HTERT RPE-1 (cell line): Measurements from ENCODE around the gene AOX1.
"Not testable (repeated sequence)": the region's sequence is repeated elsewhere in the genome, so short reads cannot be mapped to it uniquely, and the experiment has no call there.

Experiments used
- in situ Hi-C: fragments of 300-500 bp; cut with MboI; formaldehyde crosslinking; loops from 4 replicates; pipeline ENCODE4 v1.14.3; 2020; ENCODE audit warnings: low sequenced_read_pairs

Gene AOX1

DNA sequence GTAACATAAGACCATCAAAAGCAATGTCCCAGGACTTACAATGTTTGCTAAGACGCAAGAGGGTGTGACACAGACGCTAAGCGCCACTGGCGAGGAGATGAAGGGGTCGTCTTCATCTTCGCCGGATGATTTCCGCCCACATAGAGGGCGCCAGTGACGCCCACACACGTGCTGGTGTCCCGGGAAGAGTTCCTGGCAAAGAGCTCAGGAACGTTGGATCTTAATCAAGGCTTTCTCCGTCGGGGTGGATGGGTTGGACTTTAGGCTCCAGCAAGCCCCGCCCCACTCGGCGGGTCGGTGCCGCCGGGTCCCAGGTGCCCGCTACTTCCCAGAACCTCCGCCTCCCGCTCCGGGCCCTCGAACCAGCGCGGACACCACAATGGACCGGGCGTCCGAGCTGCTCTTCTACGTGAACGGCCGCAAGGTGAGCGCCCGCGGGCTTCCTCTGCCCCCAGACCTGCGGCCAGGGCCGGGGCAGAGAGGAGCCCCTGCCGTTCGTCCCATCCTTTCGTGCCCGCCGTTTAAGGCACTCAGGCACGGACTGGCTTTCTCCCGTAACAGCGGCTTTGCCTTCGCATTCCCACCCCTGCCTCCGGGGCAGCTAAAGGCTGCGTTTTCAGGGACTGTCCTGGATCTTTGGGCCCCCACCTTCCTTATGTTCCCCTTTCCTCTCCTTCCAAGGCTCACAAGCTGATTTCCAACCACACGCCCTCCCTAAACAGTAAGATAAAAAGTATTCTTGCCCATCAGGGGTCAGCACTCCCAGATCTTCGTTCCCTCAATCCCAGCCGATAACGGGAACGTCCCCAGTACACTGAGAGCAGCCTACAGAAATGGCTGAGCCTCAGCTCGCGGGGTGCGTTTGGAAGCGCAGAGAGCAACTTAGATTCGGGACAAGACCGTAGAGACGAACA is at the start of gene AOX1:
Gene AOX1 (plus strand): TSS at position 285 of the 914 bp plus-strand sequence. CDS start 95 bp downstream, at position 380.
- in situ Hi-C loops: loop anchor here (25.0 kb wide), 1 partner anchor 126 kb away; no protein-coding TSS in a partner anchor

DNA sequence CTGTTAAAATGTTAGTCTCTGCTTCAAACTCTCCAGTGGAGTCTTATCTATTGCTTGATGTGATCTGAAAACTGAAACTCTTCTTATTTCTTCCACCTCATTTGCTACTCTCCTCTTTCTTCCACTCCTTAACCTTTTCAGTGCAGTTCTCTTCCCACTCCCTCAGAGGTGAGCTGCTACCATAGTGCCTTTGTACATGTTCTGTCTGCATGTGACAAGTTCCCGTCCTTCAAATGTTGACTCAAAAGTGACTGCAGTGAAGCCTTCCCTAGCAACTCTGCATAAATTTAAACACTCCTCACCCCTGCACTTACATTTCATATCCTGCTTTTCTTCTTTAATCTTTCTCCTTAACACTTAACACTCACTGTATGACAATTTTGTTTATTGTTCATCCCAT is 47.7 kb upstream of the AOX1 start:
- in situ Hi-C loops: no loop called here

- in situ Hi-C loops: no loop called here
Observed at GRCh38 chr2:200540793-200541192, 45.0 kb upstream of the AOX1 start.

DNA sequence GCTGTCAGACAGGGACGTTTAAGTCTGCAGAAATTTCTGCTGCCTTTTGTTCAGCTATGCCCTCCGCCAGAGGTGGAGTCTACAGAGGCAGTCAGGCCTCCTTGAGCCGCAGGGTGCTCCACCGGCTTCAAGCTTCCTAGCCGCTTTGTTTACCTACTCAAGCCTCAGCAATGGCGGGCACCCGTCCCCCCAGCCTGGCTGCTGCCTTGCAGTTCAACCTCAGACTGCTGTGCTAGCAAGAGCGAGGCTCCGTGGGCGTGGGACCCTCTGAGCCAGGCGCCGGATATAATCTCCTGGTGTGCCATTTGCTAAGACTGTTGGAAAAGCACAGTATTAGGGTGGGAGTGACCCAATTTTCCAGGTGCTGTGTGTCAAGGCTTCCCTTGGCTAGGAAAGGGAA is 19.2 kb upstream of the AOX1 start:
- in situ Hi-C loops: not testable (repeated sequence)

DNA sequence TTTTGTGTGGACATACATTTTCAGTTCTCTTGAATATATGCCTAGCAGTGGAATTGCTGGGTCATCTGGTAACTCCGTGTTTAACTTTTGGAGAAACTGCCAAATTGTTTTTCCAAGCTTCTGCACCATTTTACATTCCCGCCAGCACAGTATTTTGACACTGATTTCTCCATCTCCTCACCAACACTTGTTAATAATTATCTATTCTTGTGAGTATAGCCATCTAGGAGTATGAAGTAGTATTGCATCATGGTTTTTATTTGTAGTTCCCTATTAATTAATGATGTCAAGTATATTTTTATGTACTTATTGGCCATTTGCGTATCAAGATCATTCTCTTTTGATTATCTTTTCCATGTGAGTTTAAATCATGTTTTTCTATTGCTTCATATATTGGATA is 17.9 kb upstream of the AOX1 start:
- in situ Hi-C loops: no loop called here

- in situ Hi-C loops: loop anchor here (25.0 kb wide), 1 partner anchor 136 kb away; no protein-coding TSS in a partner anchor
Observed at GRCh38 chr2:200575957-200576356, 9.9 kb upstream of the AOX1 start.

- in situ Hi-C loops: loop anchor here (25.0 kb wide), 1 partner anchor 135 kb away; no protein-coding TSS in a partner anchor
Observed at GRCh38 chr2:200577027-200577426, 8.8 kb upstream of the AOX1 start.

GRCh38 chr2:200578778-200579177 is 7.0 kb upstream of the AOX1 start:
- in situ Hi-C loops: loop anchor here (25.0 kb wide), 1 partner anchor 134 kb away; no protein-coding TSS in a partner anchor

- in situ Hi-C loops: loop anchor here (25.0 kb wide), 1 partner anchor 128 kb away; no protein-coding TSS in a partner anchor
Observed at GRCh38 chr2:200584639-200585038, 1.2 kb upstream of the AOX1 start.

GRCh38 chr2:200585340-200585729 is 479 bp upstream of the AOX1 start:
- in situ Hi-C loops: loop anchor here (25.0 kb wide), 1 partner anchor 127 kb away; no protein-coding TSS in a partner anchor

- in situ Hi-C loops: loop anchor here (25.0 kb wide), 1 partner anchor 126 kb away; no protein-coding TSS in a partner anchor
Observed at GRCh38 chr2:200586644-200586975, 796 bp downstream of the AOX1 start.

DNA sequence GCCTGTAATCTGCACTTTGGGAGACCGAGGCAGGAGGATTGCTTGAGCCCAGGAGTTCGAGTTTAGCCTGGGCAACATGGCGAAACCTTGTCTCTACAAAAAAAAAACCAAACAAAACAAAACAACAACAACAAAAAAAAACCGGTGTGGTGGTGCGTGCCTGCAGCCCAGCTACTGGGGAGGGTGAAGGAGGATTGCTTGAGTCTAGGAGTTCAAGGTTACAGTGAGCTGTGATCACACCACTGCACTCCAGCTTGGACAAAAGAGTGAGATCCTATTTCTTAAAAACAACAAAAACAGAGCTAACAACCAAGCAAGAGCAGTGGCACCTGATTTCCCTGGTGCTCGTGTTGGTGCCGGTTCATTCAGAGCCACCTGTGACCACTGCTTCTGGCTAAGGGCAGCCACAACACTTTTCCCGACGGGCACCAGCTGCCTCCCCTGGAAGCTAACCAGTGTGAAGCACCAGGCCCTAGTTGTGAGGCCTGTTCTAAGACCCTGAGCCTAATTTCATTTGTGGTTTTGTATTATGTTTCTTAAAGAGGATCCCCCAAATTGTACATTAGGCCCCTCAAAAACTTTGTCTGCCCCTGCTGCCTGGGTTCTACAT is 1.3 kb downstream of the AOX1 start:
- in situ Hi-C loops: loop anchor here (25.0 kb wide), 1 partner anchor 125 kb away; no protein-coding TSS in a partner anchor

DNA sequence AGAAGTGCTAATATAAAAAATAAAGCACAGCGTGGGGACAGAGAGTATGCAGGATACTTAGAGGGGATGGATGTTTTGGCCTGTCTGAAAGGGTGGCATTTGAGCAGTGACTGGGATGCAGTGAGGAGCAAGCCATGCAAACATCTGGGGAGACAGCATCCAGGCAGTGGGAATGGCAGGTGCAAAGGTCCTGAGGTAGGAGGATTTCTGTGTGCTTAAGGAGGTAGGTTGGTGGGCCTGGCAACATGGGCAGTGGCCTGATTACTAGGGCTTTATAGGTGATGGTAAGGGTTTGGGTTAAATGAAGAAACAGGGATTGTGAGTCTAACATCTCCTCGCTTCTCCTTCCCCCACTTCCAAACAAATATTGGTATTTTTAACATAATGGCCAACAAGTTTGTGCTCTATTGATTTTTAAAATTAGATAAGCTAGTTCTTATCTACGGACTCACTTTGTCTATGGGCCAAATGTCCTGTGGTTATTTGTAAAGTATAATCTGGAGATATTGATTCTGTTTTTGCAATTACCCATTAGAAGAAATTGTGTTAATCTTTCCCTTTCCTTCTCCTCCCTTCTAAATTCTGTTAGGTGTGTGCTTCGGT is 2.4 kb downstream of the AOX1 start:
- in situ Hi-C loops: loop anchor here (25.0 kb wide), 1 partner anchor 124 kb away; no protein-coding TSS in a partner anchor

DNA sequence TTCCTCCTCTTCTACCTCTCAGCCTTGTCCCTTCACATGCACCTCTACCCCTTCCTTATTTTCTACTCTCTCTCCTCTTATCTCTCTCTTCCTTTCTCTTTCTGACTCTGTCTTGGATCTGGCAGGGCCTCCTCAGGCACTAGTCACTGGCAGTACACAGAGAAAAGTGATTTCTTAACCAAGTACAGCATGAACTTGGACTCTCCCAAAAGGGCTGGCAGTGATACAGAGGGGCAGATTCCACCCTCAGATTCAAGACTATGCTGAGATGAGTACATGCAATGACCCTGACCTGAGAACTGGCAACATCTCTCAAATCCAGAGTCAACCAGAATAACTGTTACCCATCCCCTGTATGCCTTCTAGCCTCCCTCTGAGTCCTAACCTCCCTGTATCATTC is 4.3 kb downstream of the AOX1 start:
- in situ Hi-C loops: loop anchor here (25.0 kb wide), 1 partner anchor 122 kb away; no protein-coding TSS in a partner anchor

- in situ Hi-C loops: loop anchor here (25.0 kb wide), 1 partner anchor 121 kb away; no protein-coding TSS in a partner anchor
Observed at GRCh38 chr2:200591308-200591707, 5.5 kb downstream of the AOX1 start.

DNA sequence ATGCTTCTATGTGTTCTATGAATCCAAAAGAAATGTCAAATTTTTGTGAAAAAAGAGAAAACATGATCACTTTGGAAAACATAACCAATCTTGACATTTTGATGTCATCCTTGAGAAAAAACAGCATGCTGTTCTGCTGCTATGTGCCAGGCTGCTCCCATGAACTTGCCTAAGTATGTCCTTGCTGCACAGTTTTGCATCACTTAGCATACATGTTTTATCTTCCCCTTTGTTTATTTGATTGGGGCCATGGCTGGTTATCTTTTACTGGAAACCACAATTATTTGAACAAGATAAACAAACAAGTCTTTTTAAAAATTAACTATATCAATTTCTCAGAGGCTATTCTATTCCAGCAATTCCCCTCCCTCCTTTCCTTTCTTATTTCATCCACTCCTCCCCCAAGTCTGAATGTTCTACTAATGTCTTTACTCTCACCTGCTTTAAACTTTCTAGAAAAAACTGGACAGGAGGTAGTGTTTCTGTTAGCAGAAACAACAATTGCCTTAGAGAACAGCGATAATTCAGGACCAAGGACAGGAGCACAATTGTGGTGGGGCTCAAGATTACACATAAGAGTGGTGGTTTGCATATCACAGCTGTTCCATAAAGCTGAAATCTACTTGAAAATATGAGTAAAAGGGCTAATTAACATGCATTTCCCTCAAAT is 6.7 kb downstream of the AOX1 start:
- in situ Hi-C loops: loop anchor here (25.0 kb wide), 1 partner anchor 120 kb away; no protein-coding TSS in a partner anchor

GRCh38 chr2:200593905-200594304 is 8.1 kb downstream of the AOX1 start:
- in situ Hi-C loops: loop anchor here (25.0 kb wide), 1 partner anchor 118 kb away; no protein-coding TSS in a partner anchor

- in situ Hi-C loops: loop anchor here (25.0 kb wide), 1 partner anchor 116 kb away; no protein-coding TSS in a partner anchor
Observed at GRCh38 chr2:200595913-200596312, 10.1 kb downstream of the AOX1 start.

DNA sequence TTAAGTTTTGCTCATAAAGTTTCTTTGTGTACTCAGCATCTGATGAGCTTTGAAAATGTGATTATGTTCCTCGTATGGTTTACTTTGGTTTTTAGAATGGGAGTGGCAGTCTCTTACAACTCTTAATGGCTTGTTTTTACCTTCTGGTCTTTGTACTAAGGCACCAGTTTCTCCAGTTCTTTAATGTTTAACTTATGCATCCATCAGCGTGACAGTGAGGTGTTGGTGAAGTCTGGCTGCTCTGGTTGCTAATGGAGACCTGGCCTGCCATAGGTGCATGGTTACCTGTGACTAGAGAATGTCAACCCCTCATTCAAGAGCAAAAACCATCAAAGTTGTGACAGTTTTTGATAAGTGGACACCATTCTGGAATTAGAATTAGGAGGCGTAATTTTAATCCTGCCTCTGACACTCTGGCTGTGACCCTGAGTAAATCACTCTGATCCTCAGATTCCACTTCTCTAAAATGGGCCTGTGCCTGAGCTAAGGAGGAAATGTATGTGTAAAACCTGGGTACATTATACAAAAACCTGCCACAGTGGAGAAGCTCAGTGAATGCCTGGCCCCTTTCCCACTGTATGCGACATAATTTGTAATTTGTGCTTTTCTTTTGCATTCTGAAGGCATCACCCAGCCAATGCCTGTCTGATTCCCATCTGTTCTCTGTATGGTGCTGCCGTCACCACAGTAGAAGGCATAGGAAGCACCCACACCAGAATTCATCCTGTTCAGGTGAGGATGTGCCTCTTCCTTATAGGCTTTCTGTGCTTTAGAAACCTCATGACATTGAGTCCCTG is 11.2 kb downstream of the AOX1 start:
- in situ Hi-C loops: loop anchor here (25.0 kb wide), 1 partner anchor 115 kb away; no protein-coding TSS in a partner anchor
